ENCODE data around the gene CATSPER4. TPM values are rescaled to one million over a fixed set of nuclear protein-coding genes. Genes with fewer than 3 reads are reported as not detected.

CATSPER4 gene
- total and polyA plus RNA-seq, 2 of the 13 experiments (the other 11 are each of a cell fraction or from before 2014, with no cell fraction given) = not detected

- TF ChIP-seq AHR (CRISPR knock-in tag; IDR thresholded peaks at IDR 0.05) (peak; percentile 27; the same call in 1 of the 2 replicates), PHF8 (CRISPR knock-in tag; IDR thresholded peaks at IDR 0.05) (peak; percentile 93), HNRNPH1 (optimal IDR thresholded peaks at IDR 0.05; ENCODE audit: low read depth, low read length) (peak; percentile 43), TIGD3 (CRISPR knock-in tag; IDR thresholded peaks at IDR 0.05; ENCODE audit: borderline replicate concordance) (0 out of 2 replicates have a peak, but pooled peaks have one; percentile 37), RORA (CRISPR knock-in tag; IDR thresholded peaks at IDR 0.05) (no peak), ZNF615 (CRISPR knock-in tag; IDR thresholded peaks at IDR 0.05; ENCODE audit: borderline replicate concordance) (no peak), ZNF550 (CRISPR knock-in tag; IDR thresholded peaks at IDR 0.05; ENCODE audit: borderline replicate concordance) (peak; percentile 77; the same call in 1 of the 2 replicates)
Observed at GRCh38 chr1:26233903-26234643, 43.7 kb downstream of the CATSPER4 start, which contains the start of gene CEP85 (continued).

GRCh38 chr1:26234644-26235370, 44.4 kb downstream of the CATSPER4 start:
- no TSS peak for BruUV-seq (replicated peaks)
- intact Hi-C loops (cut with micrococcal nuclease; ENCODE audit: unreplicated experiment) (loop anchor here (1.0 kb wide), 1 partner anchor 45 kb away; the partner anchor contains the start of gene CATSPER4), in situ Hi-C loops (cut with HindIII; ENCODE audit: extremely low pct_ligation_motif_present, low pct_unique_long_range_greater_than_20kb) (no loop called here)
- Histone ChIP-seq H2AFZ (ENCODE audit: low read length) (peak overlapping the region; percentile 47), H3K27ac (ENCODE audit: extremely low read length, insufficient read depth, low read length) (peak overlapping the region; percentile 78), H3K9ac (ENCODE audit: insufficient read depth, low read depth, low read length) (peak overlapping the region; percentile 91), H3K27me3 (ENCODE audit: control insufficient read depth in 1 of 2, insufficient read depth in 2 of 2, low read length in 2 of 2) (no peaks in the 10 kb centered on the region; a peak in 1 of 5 replicates), H3K4me2 (ENCODE audit: low read depth, low read length) (peak overlapping the region; percentile 85), H3K36me3 (replicated peaks in 1 of 2; ENCODE audit: control insufficient read depth in 1 of 2, insufficient read depth in 2 of 2, low read length in 2 of 2) (no peaks in the 10 kb centered on the region; a peak in 1 of 5 replicates), H4K20me1 (ENCODE audit: insufficient read depth, low read length) (no peaks in the 10 kb centered on the region), H3K4me1 (ENCODE audit: insufficient read depth, low read length) (peaks cover 51% of the 10 kb centered on the region), H3K4me3 (replicated peaks in 1 of 3; ENCODE audit: insufficient read depth in 1 of 3, low read depth in 2 of 3, low read length in 3 of 3) (peak overlapping the region; percentile 69 to 95 (median 84)), H3K9me3 (ENCODE audit: low read length) (no peaks in the 10 kb centered on the region), H3K79me2 (ENCODE audit: insufficient read depth, low read length) (peaks cover 52% of the 10 kb centered on the region)
- 3% methylated on average over 28 of the region's 30 CpGs for WGBS (ENCODE audit: low lambda C conversion rate)
- DNase-seq (ENCODE audit: low spot score) (peak; percentile 6), ATAC-seq (peak; percentile 44; the same call in 1 of the 3 replicates), FAIRE-seq (peak; percentile 34)
- ChIA-PET CTCF (ENCODE audit: low intra/inter-chr PET ratio, low total read pairs) (no interaction called here), POLR2A (interaction anchor here (0.6 to 3.3 kb wide), 9 partner anchors 9 to 197 kb away, joined by 3 to 50 read pairs (median 7); partner anchors contain the start of genes CNKSR1, DHDDS, SH3BGRL3 and ZNF593)
- TF ChIP-seq KDM5A (IDR thresholded peaks at IDR 0.05; ENCODE audit: borderline replicate concordance, low read length) = 0 out of 2 replicates have a peak, but pooled peaks have one; percentile 14
- no peak for TF ChIP-seq PRDM4 (CRISPR knock-in tag; IDR thresholded peaks at IDR 0.05; ENCODE audit: borderline replicate concordance)
- TF ChIP-seq MAX (IDR thresholded peaks at IDR 0.05) = peak; percentile 43; the same call in 1 of the 2 replicates
- peak; percentile 66 for TF ChIP-seq U2AF1 (optimal IDR thresholded peaks at IDR 0.05; ENCODE audit: low read depth, low read length)
- no peak for TF ChIP-seq NAIF1 (CRISPR knock-in tag; IDR thresholded peaks at IDR 0.05; ENCODE audit: borderline replicate concordance)
- TF ChIP-seq E2F2 (CRISPR knock-in tag; IDR thresholded peaks at IDR 0.05; ENCODE audit: borderline replicate concordance) = no peak
- 0 out of 2 replicates have a peak, but pooled peaks have one; percentile 0 for TF ChIP-seq MTF2 (CRISPR knock-in tag; IDR thresholded peaks at IDR 0.05; ENCODE audit: borderline replicate concordance)
- TF ChIP-seq ZNF879 (CRISPR knock-in tag; IDR thresholded peaks at IDR 0.05) = no peak
